PC-9 (cell line): Measurements from ENCODE around the gene SNAI3. TPM values are rescaled to one million over a fixed set of nuclear protein-coding genes. Genes with fewer than 3 reads are reported as not detected.

Experiments used
- BruUV-seq: library from RNA; stranded (reverse); fragments of 400-500 nt; replicated peaks from 2 replicates; lab custom pipeline; 2021; lab: Mats Ljungman, UMichigan
- CTCF ChIA-PET: fragments of 300-600 bp; sonication (Branson Sonifier 250); formaldehyde crosslinking; loops from one replicate; lab custom pipeline; 2022; ENCODE audit warnings: antibody characterized with exemption; lab: Charles Lee
- POLR2A ChIA-PET: fragments of 300-600 bp; sonication (Branson Sonifier 250); formaldehyde crosslinking; loops from one replicate; lab custom pipeline; 2022; ENCODE audit warnings: antibody characterized with exemption; ENCODE audit not compliant: unreplicated experiment; lab: Charles Lee
- DNase-seq, 2 experiments: peaks; one replicate each; pipeline versions ENCODE4 v3.0.0 to v3.0.0-alpha.2; 2015 to 2022; ENCODE audit warnings: mixed read lengths in 1 of 2
- H2AFZ ChIP-seq: fragments of 200-600 bp; sonication (generic); 2 replicates; pipeline ENCODE4 v1.8.1; 2017; ENCODE audit warnings: antibody characterized with exemption
- H3F3A ChIP-seq: fragments of 200-600 bp; sonication (generic); 2 replicates; pipeline ENCODE4 v1.8.1; 2017; ENCODE audit warnings: antibody characterized with exemption, mild to moderate bottlenecking, low read depth; ENCODE audit not compliant: insufficient read depth
- H3K27ac ChIP-seq: fragments of 200-600 bp; sonication (generic); 2 replicates; pipeline ENCODE4 v1.6.1; 2016; ENCODE audit warnings: mixed run types
- H3K27me3 ChIP-seq: fragments of 200-600 bp; sonication (generic); 2 replicates; pipeline ENCODE4 v1.6.1; 2016; ENCODE audit warnings: low read depth, mixed run types; ENCODE audit not compliant: insufficient read depth
- H3K36me3 ChIP-seq: fragments of 200-600 bp; sonication (generic); 2 replicates; pipeline ENCODE4 v1.6.1; 2016; ENCODE audit warnings: low read depth, mixed run types
- H3K4me1 ChIP-seq: fragments of 200-600 bp; sonication (generic); replicated peaks from 2 replicates; pipeline ENCODE4 v1.6.1; 2016; ENCODE audit warnings: mixed run types; ENCODE audit not compliant: insufficient read depth
- H3K4me2 ChIP-seq: fragments of 200-600 bp; sonication (generic); 2 replicates; pipeline ENCODE4 v1.6.1; 2017; ENCODE audit warnings: mixed run types
- H3K4me3 ChIP-seq: fragments of 200-600 bp; sonication (generic); 2 replicates; pipeline ENCODE4 v1.6.1; 2016; ENCODE audit warnings: mixed run types
- H3K79me2 ChIP-seq: fragments of 200-600 bp; sonication (generic); 2 replicates; pipeline ENCODE4 v1.6.1; 2017; ENCODE audit warnings: low read depth, mixed run types
- H3K9me2 ChIP-seq: fragments of 200-600 bp; sonication (generic); 2 replicates; pipeline ENCODE4 v1.8.1; 2017; ENCODE audit warnings: mild to moderate bottlenecking; ENCODE audit not compliant: insufficient read depth
- H3K9me3 ChIP-seq: fragments of 200-600 bp; sonication (generic); 2 replicates; pipeline ENCODE4 v1.8.1; 2016; ENCODE audit warnings: low read depth; ENCODE audit not compliant: insufficient read depth
- H4K20me1 ChIP-seq: fragments of 200-600 bp; sonication (generic); 2 replicates; pipeline ENCODE4 v1.8.1; 2017; ENCODE audit not compliant: insufficient read depth
- EZH2 ChIP-seq: fragments of 200-600 bp; sonication (generic); IDR thresholded peaks from 2 replicates; pipeline ENCODE4 v1.8.0; 2017; ENCODE audit warnings: antibody characterized with exemption, low read depth
- intact Hi-C: fragments of 100-400 bp; cut with micrococcal nuclease; formaldehyde crosslinking; loops from one replicate; pipeline ENCODE4 v1.10.0; 2022; ENCODE audit not compliant: unreplicated experiment
- total RNA-seq: library from RNA; stranded (reverse); gene quantifications from 2 replicates; pipeline ENCODE4 v1.2.3, GENCODE V29; 2021
- TF ChIP-seq, protein P1 (sequence below): fragments of 200-600 bp; sonication (generic); conservative IDR thresholded peaks from 2 replicates; pipeline ENCODE4 v1.6.1; 2017; ENCODE audit warnings: mixed run types, antibody characterized with exemption, mild to moderate bottlenecking, moderate library complexity

SNAI3 gene
- total RNA-seq, 1 experiment from 2014 or later = 1.3 TPM

DNA sequence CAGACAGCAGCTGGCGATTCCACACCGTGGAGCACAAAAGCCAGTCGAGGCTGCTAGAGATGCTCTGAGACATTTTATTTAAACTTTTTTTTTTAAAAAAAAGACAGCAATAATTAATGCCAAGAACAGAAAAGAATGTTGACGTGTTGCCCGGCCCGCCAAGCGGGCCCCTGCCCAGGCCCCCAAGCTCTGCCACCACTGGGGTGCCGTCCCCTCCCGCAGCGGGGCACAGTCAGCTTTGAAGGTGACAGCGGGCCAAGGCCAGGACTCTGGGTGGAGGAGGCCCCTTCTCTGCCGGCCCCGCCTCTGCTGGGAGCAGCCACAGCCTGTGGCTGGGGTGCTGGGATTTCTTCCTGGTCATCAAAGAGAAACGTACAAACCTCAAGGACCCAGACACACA lies 10.1 kb upstream of the SNAI3 start:
- Histone ChIP-seq H3K9me3 (no peaks in the 10 kb centered on the region), H3K4me2 (no peak overlapping the region), H3K36me3 (no peaks in the 10 kb centered on the region), H3F3A (no peaks in the 10 kb centered on the region), H3K4me1 (no peaks in the 10 kb centered on the region), H2AFZ (no peak overlapping the region), H3K4me3 (no peak overlapping the region), H3K79me2 (no peaks in the 10 kb centered on the region), H3K9me2 (no peaks in the 10 kb centered on the region), H3K27ac (no peak overlapping the region), H3K27me3 (no peaks in the 10 kb centered on the region), H4K20me1 (no peaks in the 10 kb centered on the region)
- intact Hi-C loops = no loop called here
- no TSS peak for BruUV-seq
- ChIA-PET POLR2A (no interaction called here), CTCF (no interaction called here)
- no peak for TF ChIP-seq EZH2
- TF ChIP-seq, protein P1, sequence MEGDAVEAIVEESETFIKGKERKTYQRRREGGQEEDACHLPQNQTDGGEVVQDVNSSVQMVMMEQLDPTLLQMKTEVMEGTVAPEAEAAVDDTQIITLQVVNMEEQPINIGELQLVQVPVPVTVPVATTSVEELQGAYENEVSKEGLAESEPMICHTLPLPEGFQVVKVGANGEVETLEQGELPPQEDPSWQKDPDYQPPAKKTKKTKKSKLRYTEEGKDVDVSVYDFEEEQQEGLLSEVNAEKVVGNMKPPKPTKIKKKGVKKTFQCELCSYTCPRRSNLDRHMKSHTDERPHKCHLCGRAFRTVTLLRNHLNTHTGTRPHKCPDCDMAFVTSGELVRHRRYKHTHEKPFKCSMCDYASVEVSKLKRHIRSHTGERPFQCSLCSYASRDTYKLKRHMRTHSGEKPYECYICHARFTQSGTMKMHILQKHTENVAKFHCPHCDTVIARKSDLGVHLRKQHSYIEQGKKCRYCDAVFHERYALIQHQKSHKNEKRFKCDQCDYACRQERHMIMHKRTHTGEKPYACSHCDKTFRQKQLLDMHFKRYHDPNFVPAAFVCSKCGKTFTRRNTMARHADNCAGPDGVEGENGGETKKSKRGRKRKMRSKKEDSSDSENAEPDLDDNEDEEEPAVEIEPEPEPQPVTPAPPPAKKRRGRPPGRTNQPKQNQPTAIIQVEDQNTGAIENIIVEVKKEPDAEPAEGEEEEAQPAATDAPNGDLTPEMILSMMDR = no peak
- DNase-seq = no peak

DNA sequence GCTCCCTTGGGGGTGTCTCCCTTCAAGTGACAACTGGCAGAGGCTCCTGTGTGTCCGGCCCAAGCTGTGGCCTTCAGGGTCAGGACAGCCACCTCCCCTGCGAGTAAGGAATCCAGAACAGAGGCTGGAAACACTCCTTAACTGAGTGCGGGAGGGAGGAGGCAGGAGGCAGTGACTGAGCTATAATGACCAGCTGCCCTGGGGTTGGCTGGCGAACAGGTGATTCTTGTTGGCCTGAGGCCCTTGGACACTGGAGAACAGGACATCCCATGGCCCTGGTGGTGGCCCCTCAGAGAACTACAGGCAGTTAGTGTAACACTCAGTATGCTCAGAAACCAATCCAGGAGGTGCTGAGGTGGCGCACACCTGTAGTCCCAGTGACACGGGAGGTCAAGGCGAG lies 9.4 kb upstream of the SNAI3 start:
- ChIA-PET CTCF (no interaction called here), POLR2A (interaction anchor here (0.7 kb wide), 1 partner anchor 191 kb away, joined by 3 read pairs; no protein-coding TSS in a partner anchor)
- BruUV-seq = no TSS peak
- Histone ChIP-seq H3K27ac (no peak overlapping the region), H4K20me1 (no peaks in the 10 kb centered on the region), H3K4me2 (no peak overlapping the region), H3K79me2 (no peaks in the 10 kb centered on the region), H3K36me3 (no peaks in the 10 kb centered on the region), H2AFZ (no peak overlapping the region), H3K4me1 (no peaks in the 10 kb centered on the region), H3K9me2 (no peaks in the 10 kb centered on the region), H3K27me3 (no peaks in the 10 kb centered on the region), H3K9me3 (no peaks in the 10 kb centered on the region), H3F3A (no peaks in the 10 kb centered on the region), H3K4me3 (no peak overlapping the region)
- TF ChIP-seq EZH2 = no peak
- TF ChIP-seq, protein P1 = no peak
- no peak for DNase-seq
- intact Hi-C loops = no loop called here

DNA sequence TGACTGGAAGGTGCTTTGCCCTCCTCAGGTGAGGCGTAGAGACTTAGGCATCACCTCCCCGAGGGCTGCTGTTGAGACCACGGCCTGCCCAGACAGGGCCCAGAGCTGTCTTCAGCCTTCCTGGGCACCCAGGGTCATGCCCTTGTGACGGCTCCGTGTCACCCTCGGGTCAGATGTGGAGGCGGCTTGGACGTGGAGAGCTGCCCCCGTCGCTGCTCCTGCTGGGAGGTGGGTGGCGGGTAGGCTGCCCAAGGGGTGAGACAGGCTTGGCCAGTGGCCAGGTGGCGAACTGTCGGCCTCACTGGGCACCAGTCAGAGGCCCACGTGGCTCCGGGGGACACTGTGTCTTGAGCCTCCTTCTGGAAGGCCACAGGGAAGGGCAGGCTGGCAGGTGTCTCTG lies 8.9 kb upstream of the SNAI3 start:
- TF ChIP-seq EZH2 = no peak
- TF ChIP-seq, protein P1 = no peak
- no peaks in the 10 kb centered on the region for H3K4me1 ChIP-seq
- CTCF ChIA-PET = no interaction called here
- no peaks in the 10 kb centered on the region for H3K27me3 ChIP-seq
- no TSS peak for BruUV-seq
- H3K9me3 ChIP-seq = no peaks in the 10 kb centered on the region
- no peaks in the 10 kb centered on the region for H3F3A ChIP-seq
- no peaks in the 10 kb centered on the region for H3K79me2 ChIP-seq
- H3K4me3 ChIP-seq = no peak overlapping the region
- intact Hi-C loops = no loop called here
- no peak overlapping the region for H3K27ac ChIP-seq
- no peaks in the 10 kb centered on the region for H3K36me3 ChIP-seq
- no peak overlapping the region for H2AFZ ChIP-seq
- H3K9me2 ChIP-seq = no peaks in the 10 kb centered on the region
- no peak overlapping the region for H3K4me2 ChIP-seq
- POLR2A ChIA-PET = no interaction called here
- H4K20me1 ChIP-seq = no peaks in the 10 kb centered on the region
- DNase-seq = no peak
